Fibroblast of lung (primary cell): ENCODE results near the gene WBP11.

Experiments used
- CTCF ChIP-seq, 2 donors: IDR thresholded peaks in 1 of 2; conservative IDR thresholded peaks in 1 of 2; 1 replicate in 1 of 2; 2 replicates in 1 of 2; pipeline ENCODE4 v1.5.1; 2011 to 2012; ENCODE audit warnings: low read length in 2 of 2, control low read depth in 1 of 2, inconsistent platforms in 1 of 2, low read depth in 1 of 2, mild to moderate bottlenecking in 1 of 2
- EZH2 ChIP-seq: IDR thresholded peaks from 2 replicates; pipeline ENCODE4 v1.5.1; 2012; ENCODE audit warnings: low read length, control low read depth, mild to moderate bottlenecking; ENCODE audit errors: missing control alignments

GRCh38 chr12:14846042-14846587 is 42.8 kb upstream of the WBP11 start:
- TF ChIP-seq EZH2 (no peak), CTCF (conservative IDR thresholded peaks at IDR 0.05 in 1 of 2, IDR thresholded peaks at IDR 0.05 in 1 of 2; ENCODE audit: low read depth in 1 of 2, low read length in 2 of 2) (no peak)
